Cardiac fibroblast (primary cell): ENCODE measurements around the gene TLX2.

ENCODE experiments used
- DNase-seq, 2 donors: peaks; one replicate each; pipeline versions ENCODE4 v3.0.0 to v3.0.0-alpha.2; 2010; ENCODE audit warnings: low read depth in 2 of 2
- H3K4me3 ChIP-seq, 2 donors: replicated peaks in 1 of 2; 1 replicate in 1 of 2; 2 replicates in 1 of 2; pipeline ENCODE4 v1.5.1; 2011; ENCODE audit warnings: low read depth in 2 of 2, low read length in 2 of 2, mild to moderate bottlenecking in 2 of 2, moderate library complexity in 1 of 2
- TF ChIP-seq, protein P1 (sequence below): IDR thresholded peaks from one replicate; pipeline ENCODE4 v1.5.1; 2011; ENCODE audit warnings: low read depth, mild to moderate bottlenecking, low read length, inconsistent platforms

Gene TLX2

GRCh38 chr2:74536166-74536950 lies 22.1 kb downstream of the TLX2 start:
- no peak overlapping the region for H3K4me3 ChIP-seq
- DNase-seq, result no peak
- TF ChIP-seq, protein P1, sequence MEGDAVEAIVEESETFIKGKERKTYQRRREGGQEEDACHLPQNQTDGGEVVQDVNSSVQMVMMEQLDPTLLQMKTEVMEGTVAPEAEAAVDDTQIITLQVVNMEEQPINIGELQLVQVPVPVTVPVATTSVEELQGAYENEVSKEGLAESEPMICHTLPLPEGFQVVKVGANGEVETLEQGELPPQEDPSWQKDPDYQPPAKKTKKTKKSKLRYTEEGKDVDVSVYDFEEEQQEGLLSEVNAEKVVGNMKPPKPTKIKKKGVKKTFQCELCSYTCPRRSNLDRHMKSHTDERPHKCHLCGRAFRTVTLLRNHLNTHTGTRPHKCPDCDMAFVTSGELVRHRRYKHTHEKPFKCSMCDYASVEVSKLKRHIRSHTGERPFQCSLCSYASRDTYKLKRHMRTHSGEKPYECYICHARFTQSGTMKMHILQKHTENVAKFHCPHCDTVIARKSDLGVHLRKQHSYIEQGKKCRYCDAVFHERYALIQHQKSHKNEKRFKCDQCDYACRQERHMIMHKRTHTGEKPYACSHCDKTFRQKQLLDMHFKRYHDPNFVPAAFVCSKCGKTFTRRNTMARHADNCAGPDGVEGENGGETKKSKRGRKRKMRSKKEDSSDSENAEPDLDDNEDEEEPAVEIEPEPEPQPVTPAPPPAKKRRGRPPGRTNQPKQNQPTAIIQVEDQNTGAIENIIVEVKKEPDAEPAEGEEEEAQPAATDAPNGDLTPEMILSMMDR, result no peak

GRCh38 chr2:74537140-74537539 lies 22.9 kb downstream of the TLX2 start:
- TF ChIP-seq, protein P1, result no peak
- H3K4me3 ChIP-seq, result no peak overlapping the region
- DNase-seq, result peak in 1 of 2 donors; percentile 29

DNA sequence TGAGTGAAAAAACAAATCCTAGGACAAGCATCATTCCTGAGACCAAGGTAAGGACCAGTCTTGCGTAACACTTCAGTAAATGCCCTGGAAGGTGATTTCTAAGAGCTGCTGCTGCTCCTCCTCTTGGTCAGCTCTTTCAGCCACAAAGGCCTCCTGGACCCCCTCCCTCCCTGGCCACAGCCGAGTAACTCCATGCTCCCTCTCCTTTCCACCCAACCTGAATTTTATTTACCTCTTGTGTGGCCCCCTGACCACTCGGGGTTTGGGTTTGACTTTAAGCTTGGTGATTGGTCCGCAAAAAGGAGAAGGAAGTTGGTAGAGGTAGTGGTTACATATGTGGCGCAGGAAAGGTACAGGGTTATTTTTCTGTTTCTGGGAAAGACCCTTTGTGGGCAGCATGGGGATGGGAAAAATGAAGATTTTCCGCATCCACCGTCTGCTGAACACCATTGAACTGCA lies 24.7 kb downstream of the TLX2 start:
- no peak overlapping the region for H3K4me3 ChIP-seq

DNA sequence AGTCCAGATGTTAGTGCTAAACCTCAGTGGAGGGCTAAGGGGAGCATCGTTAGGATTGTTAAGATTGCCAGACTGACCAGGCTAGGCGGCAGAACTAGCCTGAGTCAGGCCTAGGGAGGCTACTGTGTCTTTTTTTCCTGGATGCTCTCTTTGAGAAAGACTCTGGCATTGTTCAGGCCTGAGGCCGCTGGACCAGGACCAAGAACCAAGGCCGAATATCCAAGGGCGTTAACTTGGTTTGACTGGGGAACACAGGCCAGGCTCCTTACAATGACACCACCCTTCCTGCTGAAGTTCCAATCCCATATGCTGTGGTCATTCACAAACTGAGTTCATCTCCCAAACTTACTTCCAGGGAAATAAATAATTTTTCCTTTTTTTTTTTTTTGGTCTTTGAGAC lies 26.0 kb downstream of the TLX2 start:
- H3K4me3 ChIP-seq, result no peak overlapping the region
- no peak for DNase-seq
- TF ChIP-seq, protein P1, result no peak

More for the DNA sequence above, 24.7 kb downstream of the TLX2 start:
- no peak for DNase-seq
- TF ChIP-seq, protein P1, result no peak

GRCh38 chr2:74542978-74543377 lies 28.7 kb downstream of the TLX2 start:
- H3K4me3 ChIP-seq, result no peak overlapping the region
- no peak for DNase-seq
- TF ChIP-seq, protein P1, result no peak

DNA sequence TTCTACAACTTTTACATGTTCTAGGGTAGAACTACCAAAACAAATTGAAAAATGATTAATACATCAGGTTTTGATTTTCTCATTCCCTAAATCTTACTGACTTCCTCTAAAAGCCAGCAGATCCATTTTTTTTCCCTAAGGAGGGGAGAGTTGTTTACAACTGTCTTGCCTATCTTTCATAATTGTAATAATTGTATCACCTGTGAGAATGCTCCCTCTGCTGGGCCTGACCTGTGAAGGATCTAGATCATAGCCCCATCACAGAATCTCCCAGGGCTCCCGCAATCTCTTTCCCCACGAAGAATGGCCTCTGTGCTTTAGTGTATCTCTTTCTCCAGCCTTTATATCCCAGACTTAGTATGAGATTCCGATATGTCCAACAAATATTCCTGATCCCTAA lies 30.4 kb downstream of the TLX2 start:
- no peak overlapping the region for H3K4me3 ChIP-seq
- TF ChIP-seq, protein P1, result no peak
- DNase-seq, result no peak
